Spleen (tissue), 11 donors: ENCODE results near the gene CUBN. TPM values are rescaled to one million over a fixed set of nuclear protein-coding genes. Genes with fewer than 3 reads are reported as not detected.

Source experiments
- DNase-seq: peaks from one replicate; pipeline ENCODE4 v3.0.0-alpha.2; 2020
- H3K27ac ChIP-seq, 8 donors: fragments of 200-600 bp; sonication (generic) in 7 of 8; 1 replicate in 4 of 8; 2 replicates in 4 of 8; pipeline versions ENCODE4 v1.5.0 to v1.8.0; 2016 to 2021; ENCODE audit warnings: inconsistent platforms in 4 of 8, mild to moderate bottlenecking in 4 of 8, moderate library complexity in 1 of 8
- H3K27me3 ChIP-seq, 7 donors: fragments of 200-600 bp; sonication (generic) in 6 of 7; replicated peaks in 1 of 7; 1 replicate in 4 of 7; 2 replicates in 3 of 7; pipeline versions ENCODE4 v1.5.0 to v1.8.0; 2016 to 2021; ENCODE audit warnings: inconsistent platforms in 3 of 7, mild to moderate bottlenecking in 1 of 7
- H3K36me3 ChIP-seq, 6 donors: fragments of 200-600 bp; sonication (generic) in 5 of 6; 1 replicate in 4 of 6; 2 replicates in 2 of 6; pipeline versions ENCODE4 v1.5.0 to v1.8.0; 2016 to 2021; ENCODE audit warnings: inconsistent platforms in 2 of 6
- H3K4me1 ChIP-seq, 6 donors: fragments of 200-600 bp; sonication (generic) in 5 of 6; 1 replicate in 3 of 6; 2 replicates in 3 of 6; pipeline versions ENCODE4 v1.5.0 to v1.8.0; 2016 to 2021; ENCODE audit warnings: inconsistent platforms in 3 of 6
- H3K4me3 ChIP-seq, 8 donors: fragments of 200-600 bp; sonication (generic) in 7 of 8; 1 replicate in 4 of 8; 2 replicates in 4 of 8; pipeline versions ENCODE4 v1.5.0 to v1.8.0; 2016 to 2021; ENCODE audit warnings: inconsistent platforms in 4 of 8, mild to moderate bottlenecking in 4 of 8, moderate library complexity in 2 of 8
- H3K9me3 ChIP-seq, 8 donors: fragments of 200-600 bp; sonication (generic) in 7 of 8; 1 replicate in 4 of 8; 2 replicates in 4 of 8; pipeline versions ENCODE4 v1.5.0 to v1.8.0; 2016 to 2021; ENCODE audit warnings: inconsistent platforms in 4 of 8
- POLR2A ChIP-seq, 3 donors: fragments of 450-650 bp; IDR thresholded peaks; one replicate each; pipeline ENCODE4 v1.5.1; 2017; ENCODE audit warnings: antibody characterized with exemption in 3 of 3, mild to moderate bottlenecking in 1 of 3
- POLR2AphosphoS5 ChIP-seq, 3 donors: sonication (generic); formaldehyde crosslinking; IDR thresholded peaks; one replicate each; pipeline ENCODE4 v1.5.1; 2017; ENCODE audit warnings: antibody characterized with exemption in 3 of 3
- WGBS, 5 donors: extraction: QIAGEN DNeasy Blood & Tissue Kit in 3 of 5; methylation state at CpG; one replicate each; pipeline versions ENCODE4 v1.1.5 to v1.1.7; 2013 to 2018; 5-methylcytosine and 5-hydroxymethylcytosine counted together
- intact Hi-C: fragments of 100-400 bp; cut with DNase I; formaldehyde crosslinking; loops from one replicate; pipeline ENCODE4 v1.15.0; 2023; ENCODE audit warnings: low total_unique reads
- polyA plus RNA-seq, 3 donors: library from polyadenylated mRNA; stranded (reverse); fragments of 200-250 nt; gene quantifications; one replicate each; pipeline ENCODE4 v1.2.1, GENCODE V29; 2013
- total RNA-seq, 7 donors: library from RNA; depleted of rRNA in 3 of 7; stranded (reverse); fragments of >200 nt in 3 of 7; fragmentation: NEBNext Ultra II Directional in 4 of 7; extraction: Animal tissue kit (Norgen Biotek cat#: 25700) in 4 of 7; gene quantifications; one replicate each; pipeline versions ENCODE4 v1.1.0 to v1.2.1, GENCODE V29; 2016 to 2021
- TF ChIP-seq, protein P1 (sequence below), 11 experiments: fragments of 200-600 bp in 7 of 11; fragments of 450-650 bp in 4 of 11; sonication (generic) in 4 of 11; IDR thresholded peaks in 8 of 11; conservative IDR thresholded peaks in 3 of 11; 1 replicate in 7 of 11; 2 replicates in 4 of 11; pipeline versions ENCODE4 v1.4.0 to v1.8.0; 2016 to 2021; ENCODE audit warnings: antibody characterized with exemption in 11 of 11, inconsistent platforms in 4 of 11, mild to moderate bottlenecking in 1 of 11
- donor health status: healthy with polysubstance abuse.
- donor health status: DM: no; HTN: no; CAD: no; lungs with moderate emphysema.
- donor health status: DM: no; HTN: no; CAD: no.
- donor health status: Bipolar disorder and iron deficiency.
- donor health status: healthy.
- donor health status: DM: no; HTN: no; CAD: no.
- donor health status: DM: yes; HTN: yes; CAD: no.

Gene CUBN
- total and polyA plus RNA-seq, 10 donors: 0.24 to 12.1 (median 5.4) TPM

DNA sequence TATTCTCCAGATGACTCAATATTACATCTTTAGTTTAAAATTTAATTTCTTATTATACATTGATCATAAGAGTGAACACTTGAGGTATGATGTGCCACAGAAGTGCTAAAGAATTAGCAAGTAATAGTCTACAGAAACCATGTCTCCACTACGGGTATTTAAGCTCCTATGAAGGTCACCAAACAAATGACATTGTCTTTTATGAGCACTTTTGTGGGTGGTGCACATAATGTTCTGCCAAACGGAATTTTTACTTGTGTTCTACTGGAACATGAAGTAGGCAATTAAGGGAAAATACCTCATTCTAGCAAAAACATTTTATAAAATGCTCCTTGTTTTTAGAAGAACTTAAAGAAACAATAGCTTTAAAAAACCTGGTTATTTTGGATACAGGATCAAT lies 27.4 kb upstream of the CUBN start:
- Histone ChIP-seq H3K27ac (peak overlapping the region in 1 of 8 donors; percentile 28), H3K27me3 (no peaks in the 10 kb centered on the region), H3K36me3 (peaks cover 0 to 9% (median 3%) of the 10 kb centered on the region in 6 donors), H3K4me3 (no peak overlapping the region), H3K4me1 (no peaks in the 10 kb centered on the region), H3K9me3 (no peaks in the 10 kb centered on the region)
- intact Hi-C loops: no loop called here
- WGBS, 5 donors: 53 to 81% (median 75%) methylated on average over 2 of the region's 2 CpGs
- no peak for DNase-seq
- TF ChIP-seq POLR2AphosphoS5 (IDR thresholded peaks at IDR 0.05) (no peak), POLR2A (IDR thresholded peaks at IDR 0.05) (no peak)
- TF ChIP-seq, protein P1, sequence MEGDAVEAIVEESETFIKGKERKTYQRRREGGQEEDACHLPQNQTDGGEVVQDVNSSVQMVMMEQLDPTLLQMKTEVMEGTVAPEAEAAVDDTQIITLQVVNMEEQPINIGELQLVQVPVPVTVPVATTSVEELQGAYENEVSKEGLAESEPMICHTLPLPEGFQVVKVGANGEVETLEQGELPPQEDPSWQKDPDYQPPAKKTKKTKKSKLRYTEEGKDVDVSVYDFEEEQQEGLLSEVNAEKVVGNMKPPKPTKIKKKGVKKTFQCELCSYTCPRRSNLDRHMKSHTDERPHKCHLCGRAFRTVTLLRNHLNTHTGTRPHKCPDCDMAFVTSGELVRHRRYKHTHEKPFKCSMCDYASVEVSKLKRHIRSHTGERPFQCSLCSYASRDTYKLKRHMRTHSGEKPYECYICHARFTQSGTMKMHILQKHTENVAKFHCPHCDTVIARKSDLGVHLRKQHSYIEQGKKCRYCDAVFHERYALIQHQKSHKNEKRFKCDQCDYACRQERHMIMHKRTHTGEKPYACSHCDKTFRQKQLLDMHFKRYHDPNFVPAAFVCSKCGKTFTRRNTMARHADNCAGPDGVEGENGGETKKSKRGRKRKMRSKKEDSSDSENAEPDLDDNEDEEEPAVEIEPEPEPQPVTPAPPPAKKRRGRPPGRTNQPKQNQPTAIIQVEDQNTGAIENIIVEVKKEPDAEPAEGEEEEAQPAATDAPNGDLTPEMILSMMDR (IDR thresholded peaks at IDR 0.05 in 8 of 11, conservative IDR thresholded peaks at IDR 0.05 in 3 of 11): no peak

DNA sequence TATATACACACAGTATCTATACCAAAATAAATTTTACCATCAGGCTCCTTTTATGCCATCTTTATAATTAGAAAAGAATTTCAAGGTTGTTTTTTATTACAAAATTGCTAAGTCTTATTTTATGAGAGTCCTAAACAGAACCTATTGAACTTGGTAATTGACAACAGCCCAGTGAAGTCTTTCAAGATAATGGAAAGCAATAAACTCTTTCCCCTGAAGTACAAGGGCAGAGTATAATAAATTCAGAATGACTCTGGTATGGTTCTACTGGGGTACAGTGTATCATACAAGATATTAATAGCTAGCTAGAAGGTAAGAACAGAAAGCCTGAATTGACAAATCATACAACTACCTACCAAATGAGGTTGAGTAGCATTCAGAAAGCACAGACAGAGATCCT lies 26.2 kb upstream of the CUBN start:
- Histone ChIP-seq H3K27ac (no peak overlapping the region), H3K36me3 (peaks cover 0 to 9% (median 3%) of the 10 kb centered on the region in 6 donors), H3K27me3 (no peaks in the 10 kb centered on the region), H3K4me3 (no peak overlapping the region), H3K4me1 (no peaks in the 10 kb centered on the region), H3K9me3 (no peaks in the 10 kb centered on the region)
- intact Hi-C loops: no loop called here
- no peak for DNase-seq
- TF ChIP-seq POLR2A (IDR thresholded peaks at IDR 0.05) (no peak), POLR2AphosphoS5 (IDR thresholded peaks at IDR 0.05) (no peak)
- TF ChIP-seq, protein P1 (IDR thresholded peaks at IDR 0.05 in 8 of 11, conservative IDR thresholded peaks at IDR 0.05 in 3 of 11): no peak

DNA sequence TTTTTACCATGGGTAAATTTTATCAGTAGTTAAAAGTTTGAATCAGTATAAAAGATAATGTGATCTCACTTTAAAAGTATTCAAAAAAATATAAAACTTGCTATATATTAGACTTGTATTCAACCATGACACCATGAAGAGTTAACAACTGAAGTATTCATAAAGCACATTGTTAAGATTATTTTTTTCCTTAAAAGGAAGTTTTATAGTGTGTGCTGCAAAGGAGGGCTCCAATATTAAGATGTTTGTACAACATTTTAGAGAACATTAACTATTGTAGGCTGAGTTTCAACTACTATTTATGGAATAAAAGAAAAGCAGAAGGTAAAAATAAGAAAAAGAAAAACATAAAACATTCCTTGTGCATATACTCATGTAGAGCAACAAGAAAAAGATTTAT lies 24.5 kb upstream of the CUBN start:
- no peak overlapping the region for H3K4me3 ChIP-seq
- H3K27ac ChIP-seq: no peak overlapping the region
- H3K27me3 ChIP-seq: no peaks in the 10 kb centered on the region
- no peak for DNase-seq
- intact Hi-C loops: no loop called here
- H3K36me3 ChIP-seq: peaks cover 0 to 9% (median 3%) of the 10 kb centered on the region in 6 donors
- TF ChIP-seq POLR2AphosphoS5 (IDR thresholded peaks at IDR 0.05) (no peak), POLR2A (IDR thresholded peaks at IDR 0.05) (no peak)
- TF ChIP-seq, protein P1 (IDR thresholded peaks at IDR 0.05 in 8 of 11, conservative IDR thresholded peaks at IDR 0.05 in 3 of 11): no peak
- no peaks in the 10 kb centered on the region for H3K9me3 ChIP-seq
- no peaks in the 10 kb centered on the region for H3K4me1 ChIP-seq

DNA sequence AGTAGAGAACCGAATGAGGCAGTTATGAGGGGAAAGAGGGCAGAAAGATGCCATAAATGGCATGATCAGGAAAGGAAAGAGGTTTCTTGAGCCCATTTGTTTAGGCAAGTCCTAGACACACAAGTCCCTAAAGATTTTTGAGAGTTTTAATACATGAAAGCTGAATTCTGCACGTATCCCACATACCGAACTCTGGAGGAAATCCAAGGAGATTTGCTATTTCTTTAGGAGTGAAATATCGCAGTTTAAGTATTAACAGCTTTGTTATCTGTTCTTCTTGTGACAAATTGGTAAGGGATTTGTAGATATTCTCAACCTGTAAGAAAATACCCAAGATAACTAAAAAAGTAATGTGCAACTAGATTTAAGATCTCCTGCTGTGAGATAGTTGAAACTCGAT lies 23.7 kb upstream of the CUBN start:
- TF ChIP-seq, protein P1 (IDR thresholded peaks at IDR 0.05 in 8 of 11, conservative IDR thresholded peaks at IDR 0.05 in 3 of 11): no peak
- TF ChIP-seq POLR2AphosphoS5 (IDR thresholded peaks at IDR 0.05): no peak
- no peak for TF ChIP-seq POLR2A (IDR thresholded peaks at IDR 0.05)
- H3K4me1 ChIP-seq: peaks cover 0 to 3% (median 0%) of the 10 kb centered on the region in 6 donors
- WGBS, 5 donors: 87 to 95% (median 93%) methylated on average over 5 of the region's 5 CpGs
- DNase-seq: no peak
- intact Hi-C loops: no loop called here
- H3K36me3 ChIP-seq: peaks cover 0 to 9% (median 3%) of the 10 kb centered on the region in 6 donors
- H3K9me3 ChIP-seq: no peaks in the 10 kb centered on the region
- H3K4me3 ChIP-seq: no peak overlapping the region
- H3K27ac ChIP-seq: no peak overlapping the region
- no peaks in the 10 kb centered on the region for H3K27me3 ChIP-seq
